ENCODE measurements around the gene CLP1.

CLP1 gene

DNA sequence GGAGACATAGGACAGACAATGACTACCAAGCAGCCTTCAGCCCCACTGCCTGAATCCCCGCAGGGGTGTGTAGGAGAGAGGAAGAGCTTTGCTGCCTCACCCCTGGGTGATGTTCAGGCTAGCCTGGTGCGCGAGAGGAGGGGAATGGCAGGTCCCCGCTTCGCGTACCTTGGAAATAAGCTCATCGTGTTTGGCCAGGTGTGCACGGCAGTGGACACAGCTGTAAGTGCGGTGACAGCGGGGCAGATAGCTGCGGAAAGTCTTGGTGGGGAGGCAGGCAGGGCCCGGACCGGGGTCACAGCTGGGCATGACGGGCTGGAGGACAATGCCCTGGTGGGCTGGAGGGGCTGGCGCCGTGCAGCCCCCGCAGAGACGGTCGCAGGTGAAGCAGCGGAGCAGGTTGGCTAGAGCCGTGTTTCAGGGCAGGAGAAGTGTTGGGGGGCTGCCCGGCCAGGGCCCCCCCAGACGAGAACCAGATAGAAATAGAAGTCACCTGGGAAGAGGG is 10.7 kb upstream of the CLP1 start:
- TF ChIP-seq, protein P1, sequence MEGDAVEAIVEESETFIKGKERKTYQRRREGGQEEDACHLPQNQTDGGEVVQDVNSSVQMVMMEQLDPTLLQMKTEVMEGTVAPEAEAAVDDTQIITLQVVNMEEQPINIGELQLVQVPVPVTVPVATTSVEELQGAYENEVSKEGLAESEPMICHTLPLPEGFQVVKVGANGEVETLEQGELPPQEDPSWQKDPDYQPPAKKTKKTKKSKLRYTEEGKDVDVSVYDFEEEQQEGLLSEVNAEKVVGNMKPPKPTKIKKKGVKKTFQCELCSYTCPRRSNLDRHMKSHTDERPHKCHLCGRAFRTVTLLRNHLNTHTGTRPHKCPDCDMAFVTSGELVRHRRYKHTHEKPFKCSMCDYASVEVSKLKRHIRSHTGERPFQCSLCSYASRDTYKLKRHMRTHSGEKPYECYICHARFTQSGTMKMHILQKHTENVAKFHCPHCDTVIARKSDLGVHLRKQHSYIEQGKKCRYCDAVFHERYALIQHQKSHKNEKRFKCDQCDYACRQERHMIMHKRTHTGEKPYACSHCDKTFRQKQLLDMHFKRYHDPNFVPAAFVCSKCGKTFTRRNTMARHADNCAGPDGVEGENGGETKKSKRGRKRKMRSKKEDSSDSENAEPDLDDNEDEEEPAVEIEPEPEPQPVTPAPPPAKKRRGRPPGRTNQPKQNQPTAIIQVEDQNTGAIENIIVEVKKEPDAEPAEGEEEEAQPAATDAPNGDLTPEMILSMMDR (IDR thresholded peaks at IDR 0.05; ENCODE audit: low read depth, low read length) = no peak
- no peak overlapping the region for H3K4me3 ChIP-seq (ENCODE audit: low read depth, low read length)

DNA sequence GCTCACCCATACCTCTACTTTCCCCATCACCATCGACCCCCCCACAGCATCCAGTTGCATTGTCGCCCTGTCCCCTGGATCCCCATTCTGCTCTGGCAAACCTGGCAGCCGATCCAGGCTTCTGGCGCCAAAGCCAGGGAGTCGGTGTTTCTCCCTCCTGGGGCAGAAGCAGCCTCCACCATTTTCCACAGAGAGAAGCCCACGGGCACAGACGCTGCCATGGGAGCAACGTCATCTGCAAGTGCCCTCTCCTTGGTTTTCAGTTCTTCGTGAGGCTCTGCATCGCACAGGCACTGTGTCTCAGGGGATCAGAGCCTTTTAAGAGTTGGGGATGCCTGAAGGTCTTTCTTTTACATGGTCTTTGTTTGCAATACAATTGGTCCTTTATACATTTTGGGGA is 10.2 kb upstream of the CLP1 start:
- TF ChIP-seq, protein P1 (IDR thresholded peaks at IDR 0.05; ENCODE audit: low read depth, low read length) = no peak
- no peak overlapping the region for H3K4me3 ChIP-seq (ENCODE audit: low read depth, low read length)

DNA sequence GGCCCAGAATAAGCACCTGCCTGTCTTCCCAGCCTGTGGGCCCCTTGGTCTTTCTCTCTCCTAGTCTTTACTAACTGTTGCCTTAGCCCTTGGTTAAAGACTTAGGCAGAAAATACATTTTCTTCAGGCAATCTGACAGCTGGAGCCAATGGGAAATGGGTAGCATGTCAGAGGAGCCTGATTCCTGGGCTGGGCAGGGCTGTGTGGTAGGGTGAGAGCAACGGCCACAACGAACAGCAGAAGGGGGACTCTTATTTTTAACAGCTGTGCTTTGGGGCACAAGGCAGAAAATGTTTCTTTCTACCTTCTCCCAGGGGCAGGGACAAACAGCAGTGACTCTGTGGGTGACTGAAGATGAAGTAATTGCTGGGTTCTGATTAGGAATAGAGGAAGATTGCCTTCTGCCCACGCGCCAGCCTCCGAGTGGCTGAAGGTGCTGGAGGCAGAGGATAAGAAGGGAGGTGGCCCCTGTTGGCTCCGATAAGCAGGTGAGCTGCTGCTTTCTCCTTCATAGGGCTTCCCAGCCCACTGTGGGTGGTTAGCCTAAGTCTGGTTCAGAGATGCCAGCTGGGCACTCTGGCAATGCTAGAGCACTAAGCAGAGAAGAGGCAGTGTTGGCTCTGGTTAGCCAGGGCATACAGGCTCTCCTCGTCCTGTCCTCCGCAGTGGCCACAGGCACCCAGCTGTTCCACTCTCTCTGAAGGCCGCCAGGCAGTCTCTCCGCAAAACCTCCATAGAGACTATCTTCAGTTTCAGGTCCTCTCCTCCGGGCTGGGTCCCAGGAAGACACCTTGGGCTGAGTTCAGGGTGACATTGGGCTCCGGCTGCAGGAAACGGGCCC is 9.4 kb upstream of the CLP1 start:
- TF ChIP-seq, protein P1 (IDR thresholded peaks at IDR 0.05; ENCODE audit: low read depth, low read length) = no peak
- peak overlapping the region; percentile 62 for H3K4me3 ChIP-seq (ENCODE audit: low read depth, low read length)

DNA sequence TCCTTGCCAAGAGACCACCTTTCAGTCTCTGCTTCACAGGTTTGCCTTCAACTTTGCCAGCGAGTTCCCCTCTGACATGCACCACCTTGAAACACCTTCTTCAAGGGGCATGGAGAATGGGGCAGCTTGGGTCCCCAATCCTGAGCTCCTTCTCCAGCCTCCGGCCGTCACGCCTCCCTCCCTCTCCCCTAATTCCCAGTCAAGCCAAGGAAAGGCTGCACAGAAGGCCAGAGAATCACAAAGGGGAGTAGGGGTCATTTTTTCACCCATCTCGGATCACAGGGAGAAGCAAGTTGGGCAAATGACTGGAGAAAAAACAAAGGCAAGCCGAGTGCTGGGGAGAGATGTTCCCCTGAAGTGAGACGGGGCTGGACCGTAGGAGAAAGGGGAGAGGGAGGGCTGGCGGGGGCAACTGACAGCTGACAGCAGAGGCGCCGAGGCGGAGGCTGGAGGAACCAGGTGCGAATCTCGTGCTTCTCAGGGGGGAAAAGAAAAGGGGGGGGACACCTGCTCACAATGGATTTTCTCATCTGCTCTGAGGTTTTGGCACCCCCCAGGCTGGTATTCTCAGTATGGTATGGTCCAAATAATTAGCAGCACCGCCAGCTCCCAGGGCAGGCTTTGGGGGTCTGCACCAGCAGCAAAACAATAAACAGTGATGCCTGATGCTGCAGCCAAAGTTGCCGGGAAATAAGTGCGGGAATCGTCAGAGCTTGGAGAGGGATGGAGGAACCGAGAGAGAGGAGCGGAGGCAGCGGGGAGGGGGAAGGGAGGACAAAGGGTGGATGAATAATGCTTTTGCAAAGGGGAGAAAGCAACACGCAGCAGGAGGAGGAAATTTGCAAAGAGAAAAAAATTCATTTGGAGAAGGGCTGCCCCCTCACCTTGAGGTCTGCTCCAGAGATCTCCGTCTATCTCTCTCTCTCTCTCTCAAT is 8.5 kb upstream of the CLP1 start:
- TF ChIP-seq, protein P1 (IDR thresholded peaks at IDR 0.05; ENCODE audit: low read depth, low read length) = no peak
- peak overlapping the region; percentile 62 for H3K4me3 ChIP-seq (ENCODE audit: low read depth, low read length)

DNA sequence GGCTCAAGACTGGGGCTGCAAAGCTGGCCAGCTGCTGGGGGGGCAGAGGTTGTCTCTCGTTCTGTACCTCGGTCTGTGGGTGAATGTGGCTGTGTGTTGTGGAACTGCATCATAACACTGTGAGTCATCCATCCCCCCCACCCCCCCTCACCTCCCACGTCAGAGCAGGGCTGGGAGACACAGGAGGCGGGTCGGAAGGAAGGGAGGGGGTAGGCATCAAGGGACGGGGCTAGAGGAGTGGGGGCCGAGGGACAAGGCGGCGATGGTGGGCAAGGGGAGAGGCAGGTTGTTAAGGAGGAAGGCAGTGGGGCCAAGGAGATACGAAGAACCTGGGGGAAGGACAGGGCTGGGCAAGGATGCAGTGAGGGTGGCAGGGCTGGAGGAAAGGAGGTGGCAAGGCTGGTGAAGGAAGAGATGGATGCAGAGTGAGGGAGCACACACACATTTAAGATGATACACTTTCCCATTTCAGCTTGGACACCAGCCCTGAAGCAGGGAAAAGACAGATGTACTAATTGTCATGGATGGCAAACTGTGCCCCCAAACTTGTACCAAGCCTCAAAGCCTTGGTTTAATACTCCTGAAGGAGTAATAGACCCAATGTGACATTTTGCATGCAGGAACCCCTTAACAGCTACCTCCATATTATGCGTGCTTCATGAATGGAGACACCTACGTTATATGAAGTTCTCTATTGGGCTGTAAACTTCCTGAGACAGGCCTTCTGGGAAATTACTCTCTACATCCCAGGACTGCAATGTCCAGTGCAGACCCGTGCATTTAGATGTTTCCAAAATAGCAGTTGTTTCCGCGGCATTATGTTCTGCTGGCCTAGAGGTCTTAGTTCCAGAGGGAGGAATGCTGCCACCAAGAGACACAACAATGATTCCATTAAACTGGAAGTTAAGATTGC is 7.5 kb upstream of the CLP1 start, which contains the start of gene YPEL4:
TSS of gene YPEL4 (minus strand) at position 87 of the 913 bp plus-strand sequence. CDS start 2,805 bp downstream, outside the sequence.
- TF ChIP-seq, protein P1 (IDR thresholded peaks at IDR 0.05; ENCODE audit: low read depth, low read length) = no peak
- peak within 1 kb of the TSS; percentile 62 for H3K4me3 ChIP-seq (ENCODE audit: low read depth, low read length)

DNA sequence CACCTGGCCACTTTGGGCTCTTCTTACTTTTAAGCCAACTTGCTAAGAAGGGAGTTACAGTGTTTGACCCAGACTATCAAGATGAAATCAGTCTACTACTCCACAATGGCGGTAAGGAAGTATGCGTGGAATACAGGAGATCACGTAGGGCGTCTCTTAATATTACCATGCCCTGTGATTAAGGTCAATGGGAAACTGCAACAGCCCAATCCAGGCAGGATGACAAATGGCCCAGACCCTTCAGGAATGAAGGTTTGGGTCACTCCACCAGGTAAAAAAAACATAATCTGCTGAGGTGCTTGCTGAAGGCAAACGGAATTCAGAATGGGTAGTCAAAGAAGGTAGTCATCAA is 6.8 kb upstream of the CLP1 start:
- H3K4me3 ChIP-seq (ENCODE audit: low read depth, low read length) = no peak overlapping the region
- TF ChIP-seq, protein P1 (IDR thresholded peaks at IDR 0.05; ENCODE audit: low read depth, low read length) = no peak

Measured in WI38 (cell line).